ENCODE data around the gene SKOR2. TPM values are rescaled to one million over a fixed set of nuclear protein-coding genes. Genes with fewer than 3 reads are reported as not detected.
"Not testable (repeated sequence)": the region's sequence is repeated elsewhere in the genome, so short reads cannot be mapped to it uniquely, and the experiment has no call there.

Gene SKOR2
- total and polyA plus RNA-seq, 2 of the 4 experiments (the other 2 are of a cell fraction): not detected

- H4K91ac ChIP-seq (ENCODE audit: insufficient read depth, low read depth, low read length); H2BK20ac ChIP-seq (ENCODE audit: low read depth, low read length); H2AK5ac ChIP-seq (ENCODE audit: low read depth, low read length); POLR2A ChIA-PET (ENCODE audit: unreplicated experiment); DNase-seq; H3K23ac ChIP-seq (ENCODE audit: low read depth, low read length); H4K8ac ChIP-seq (ENCODE audit: low read depth in 2 of 2, low read length in 2 of 2); H3K27me3 ChIP-seq (ENCODE audit: control insufficient read depth, insufficient read depth, low read length); H3K14ac ChIP-seq (replicated peaks; ENCODE audit: low read depth, low read length); CTCF ChIA-PET; H4K20me1 ChIP-seq (ENCODE audit: insufficient read depth, low read length); H4K5ac ChIP-seq (ENCODE audit: low read depth, low read length); H2AK9ac ChIP-seq (replicated peaks; ENCODE audit: low read depth, low read length, poor library complexity); ATAC-seq (ENCODE audit: low read depth); H3K4me2 ChIP-seq (ENCODE audit: low read depth, low read length); H2AFZ ChIP-seq (replicated peaks; ENCODE audit: low read length, poor library complexity); H3K9me1 ChIP-seq (ENCODE audit: insufficient read depth, low read length); H3K79me1 ChIP-seq (ENCODE audit: low read depth in 1 of 2, low read length in 2 of 2); intact Hi-C loops (cut with micrococcal nuclease); BruUV-seq (replicated peaks); in situ Hi-C loops (cut with MboI; ENCODE audit: low sequenced_read_pairs); H3K18ac ChIP-seq (ENCODE audit: low read depth, low read length); H3K4ac ChIP-seq (ENCODE audit: low read depth, low read length); H3K9me3 ChIP-seq (ENCODE audit: control insufficient read depth, insufficient read depth, low read length); H2BK15ac ChIP-seq (ENCODE audit: low read depth, low read length); H3K27ac ChIP-seq (ENCODE audit: insufficient read depth, low read length); H2BK120ac ChIP-seq (ENCODE audit: low read depth, low read length); H3K36me3 ChIP-seq (ENCODE audit: control insufficient read depth, insufficient read depth, low read length); H3K4me3 ChIP-seq (ENCODE audit: insufficient read depth, low read depth, low read length); H2BK5ac ChIP-seq (ENCODE audit: low read depth, low read length, poor library complexity, severe bottlenecking); dilution Hi-C loops (cut with HindIII; ENCODE audit: low sequenced_read_pairs, unreplicated experiment); H3K4me1 ChIP-seq (ENCODE audit: control insufficient read depth, insufficient read depth, low read length); H3K9ac ChIP-seq (ENCODE audit: low read depth, low read length); H3K56ac ChIP-seq (ENCODE audit: extremely low read depth, insufficient read depth, low read length): not testable (repeated sequence)
- no CpG with 5 or more reads among the region's 5 CpGs for WGBS, 2 experiments (ENCODE audit: extremely low coverage in 2 of 2, insufficient read length in 1 of 2)
Observed at GRCh38 chr18:47182156-47182555, 69.3 kb downstream of the SKOR2 start.

Measured in IMR-90 (cell line).